OCI-LY3 (cell line): Measurements from ENCODE around the gene CWC25.

Experiments used
- H2AFZ ChIP-seq: fragments of 200-600, 300-600 bp; shearing (Covaris generic); 2 replicates; pipeline ENCODE4 v1.6.0; 2014; ENCODE audit warnings: antibody characterized with exemption, low read depth, low read length
- H3K27ac ChIP-seq: fragments of 200-600, 300-600 bp; sonication (generic); 2 replicates; pipeline ENCODE4 v1.5.1; 2014; ENCODE audit warnings: mild to moderate bottlenecking, low read length, moderate library complexity, mixed read lengths
- H3K27me3 ChIP-seq: fragments of 200-600, 300-600 bp; sonication (generic); 2 replicates; pipeline ENCODE4 v1.6.1; 2014; ENCODE audit warnings: low read depth, low read length, mixed read lengths
- H3K36me3 ChIP-seq: fragments of 200-600, 300-600 bp; sonication (generic); replicated peaks from 2 replicates; pipeline ENCODE3; 2014; ENCODE audit warnings: low read depth, low read length, mixed read lengths
- H3K4me1 ChIP-seq: fragments of 300-600, 200-600 bp; sonication (generic); 2 replicates; pipeline ENCODE4 v1.6.1; 2014; ENCODE audit warnings: low read length, mixed read lengths
- H3K4me2 ChIP-seq: fragments of 200-600, 300-600 bp; sonication (generic); 2 replicates; pipeline ENCODE4 v1.6.1; 2014; ENCODE audit warnings: low read length, mixed read lengths
- H3K4me3 ChIP-seq: fragments of 300-600, 200-600 bp; sonication (generic); 2 replicates; pipeline ENCODE4 v1.5.1; 2014; ENCODE audit warnings: antibody characterized with exemption, mild to moderate bottlenecking, low read length, moderate library complexity
- H3K79me2 ChIP-seq: fragments of 300-600, 200-600 bp; shearing (Covaris generic); 2 replicates; pipeline ENCODE4 v1.6.1; 2014; ENCODE audit warnings: mild to moderate bottlenecking, low read length, mixed read lengths
- H3K9ac ChIP-seq: fragments of 300-600, 200-600 bp; shearing (Covaris generic); 2 replicates; pipeline ENCODE4 v1.6.0; 2014; ENCODE audit warnings: mild to moderate bottlenecking, low read length, moderate library complexity
- H3K9me3 ChIP-seq: fragments of 200-600, 300-600 bp; shearing (Covaris generic); 2 replicates; pipeline ENCODE4 v1.6.1; 2014; ENCODE audit warnings: low read length, mixed read lengths; ENCODE audit not compliant: insufficient read depth
- H4K20me1 ChIP-seq: fragments of 200-600, 300-600 bp; sonication (generic); 2 replicates; pipeline ENCODE4 v1.6.1; 2016; ENCODE audit warnings: low read length, mixed read lengths; ENCODE audit not compliant: insufficient read depth
- CTCF ChIP-seq: fragments of 200-600, 300-600 bp; sonication (generic); IDR thresholded peaks from 2 replicates; pipeline ENCODE4 v1.5.1; 2014; ENCODE audit warnings: antibody characterized with exemption, low read length, low read depth
- EZH2phosphoT487 ChIP-seq: fragments of 200-600 bp; shearing (Covaris generic); IDR thresholded peaks from 2 replicates; pipeline ENCODE4 v1.6.1; 2018; ENCODE audit warnings: antibody characterized with exemption, mixed run types, low read depth

The CWC25 gene

GRCh38 chr17:38815576-38816193, 9.4 kb downstream of the CWC25 start:
- H3K4me2 ChIP-seq = no peak overlapping the region
- H3K79me2 ChIP-seq = peaks cover 9% of the 10 kb centered on the region
- no peak overlapping the region for H3K4me3 ChIP-seq
- H3K27ac ChIP-seq = no peak overlapping the region
- no peaks in the 10 kb centered on the region for H4K20me1 ChIP-seq
- H3K9ac ChIP-seq = no peak overlapping the region
- no peaks in the 10 kb centered on the region for H3K9me3 ChIP-seq
- peaks cover 22% of the 10 kb centered on the region for H3K36me3 ChIP-seq
- TF ChIP-seq CTCF = peak; percentile 20; the same call in 1 of the 2 replicates
- no peak for TF ChIP-seq EZH2phosphoT487
- H3K27me3 ChIP-seq = no peaks in the 10 kb centered on the region
- no peaks in the 10 kb centered on the region for H3K4me1 ChIP-seq
- H2AFZ ChIP-seq = no peak overlapping the region

DNA sequence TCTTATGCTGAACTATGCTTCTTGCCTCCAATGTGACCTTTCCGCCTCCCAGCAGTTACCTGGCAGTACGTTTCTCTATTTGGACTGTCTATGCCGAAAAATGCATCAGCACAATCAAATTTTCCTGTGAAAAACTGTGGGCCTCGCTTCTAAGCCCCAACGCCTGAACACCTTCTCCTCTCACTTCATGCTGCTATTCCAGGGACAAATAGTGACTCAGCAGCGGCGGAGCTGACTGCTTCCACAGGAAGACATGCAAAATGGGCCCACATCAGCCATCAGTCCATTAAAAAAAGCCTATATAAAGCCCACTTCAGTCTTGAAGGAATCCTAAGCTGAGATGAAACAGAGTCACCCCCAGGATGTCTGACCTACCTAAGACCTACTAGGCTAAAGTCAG, 15.3 kb downstream of the CWC25 start:
- Histone ChIP-seq H2AFZ (no peak overlapping the region), H3K4me3 (no peak overlapping the region), H3K27me3 (no peaks in the 10 kb centered on the region), H3K79me2 (no peaks in the 10 kb centered on the region), H3K27ac (no peak overlapping the region), H3K4me1 (no peaks in the 10 kb centered on the region), H3K4me2 (no peak overlapping the region), H3K9ac (no peak overlapping the region), H3K9me3 (no peaks in the 10 kb centered on the region), H4K20me1 (no peaks in the 10 kb centered on the region), H3K36me3 (peaks cover 32% of the 10 kb centered on the region)
- no peak for TF ChIP-seq CTCF
- TF ChIP-seq EZH2phosphoT487 = no peak

- Histone ChIP-seq H3K4me2 (peak overlapping the region; percentile 91), H3K9ac (peak overlapping the region; percentile 94), H3K27me3 (no peaks in the 10 kb centered on the region), H3K79me2 (peaks cover 39% of the 10 kb centered on the region), H3K9me3 (no peaks in the 10 kb centered on the region), H3K4me3 (peak overlapping the region; percentile 95), H4K20me1 (0 out of 2 replicates have a peak, but pooled peaks cover 9% of the 10 kb centered on the region), H2AFZ (peak overlapping the region; percentile 45; the same call in 1 of the 2 replicates), H3K36me3 (peaks cover 36% of the 10 kb centered on the region), H3K4me1 (peaks cover 17% of the 10 kb centered on the region), H3K27ac (peak overlapping the region; percentile 87)
- TF ChIP-seq CTCF = no peak
- TF ChIP-seq EZH2phosphoT487 = no peak
Measured at GRCh38 chr17:38800237-38800760, 24.8 kb downstream of the CWC25 start.

DNA sequence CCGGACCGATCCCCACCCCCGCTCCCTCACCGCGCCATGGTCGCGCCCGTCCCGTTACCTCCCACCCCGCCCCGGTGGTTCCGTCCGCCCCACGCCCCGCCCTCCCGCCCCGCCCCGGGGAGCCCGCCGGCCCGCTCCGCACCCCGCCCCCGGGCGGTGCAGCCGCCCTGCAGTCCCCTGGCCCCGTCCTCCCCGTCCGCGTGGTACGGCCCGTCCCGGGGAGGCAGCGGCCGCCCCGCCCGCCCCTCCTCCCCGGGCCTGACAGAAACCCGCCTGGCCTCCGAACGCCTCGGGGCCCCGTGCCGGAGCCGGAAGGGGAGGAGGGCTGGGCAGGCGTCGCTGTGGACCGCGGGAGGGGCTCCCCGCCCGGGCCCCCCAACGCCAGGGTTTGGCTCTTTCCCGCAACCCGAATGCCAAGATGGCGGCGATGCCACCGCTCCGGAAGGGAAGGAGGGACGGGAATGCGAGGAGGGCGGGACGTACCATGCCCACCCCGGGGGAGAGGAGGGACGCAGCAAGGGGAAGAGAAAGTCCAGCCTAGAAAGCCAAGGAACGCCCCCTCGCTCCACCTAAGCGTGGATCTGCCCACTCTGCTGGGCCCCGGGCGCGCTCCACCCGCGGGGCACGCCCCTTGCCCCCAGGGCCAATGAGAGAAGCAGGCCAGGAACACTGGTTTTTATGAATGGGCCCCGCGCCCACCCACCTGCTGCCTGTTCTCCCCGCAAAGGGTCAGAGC, 25.5 kb downstream of the CWC25 start, which contains the start of gene PIP4K2B:
TSS of gene PIP4K2B (minus strand) at position 56 of the 736 bp plus-strand sequence. CDS start 132 bp downstream, outside the sequence.
- no peaks in the 10 kb centered on the region for H3K27me3 ChIP-seq
- peak within 1 kb of the TSS; percentile 98 for H3K4me2 ChIP-seq
- peak within 1 kb of the TSS; percentile 94 for H3K9ac ChIP-seq
- H3K9me3 ChIP-seq = no peaks in the 10 kb centered on the region
- peaks cover 39% of the 10 kb centered on the region for H3K79me2 ChIP-seq
- 0 out of 2 replicates have a peak, but pooled peaks cover 9% of the 10 kb centered on the region for H4K20me1 ChIP-seq
- TF ChIP-seq EZH2phosphoT487 (no peak), CTCF (no peak)
- H3K4me3 ChIP-seq = peak within 1 kb of the TSS; percentile 95
- H2AFZ ChIP-seq = peak within 1 kb of the TSS; percentile 47
- H3K36me3 ChIP-seq = peaks cover 36% of the 10 kb centered on the region
- H3K4me1 ChIP-seq = peaks cover 17% of the 10 kb centered on the region
- peak within 1 kb of the TSS; percentile 87 for H3K27ac ChIP-seq
